NCI-H1092 treated with DMSO at 0.1 percent for 48 hours (cell line): ENCODE results near the gene STH.

ENCODE experiments used
- DNase-seq: peaks from one replicate; lab custom pipeline; 2025; lab: John Stamatoyannopoulos, UW

Gene STH

DNA sequence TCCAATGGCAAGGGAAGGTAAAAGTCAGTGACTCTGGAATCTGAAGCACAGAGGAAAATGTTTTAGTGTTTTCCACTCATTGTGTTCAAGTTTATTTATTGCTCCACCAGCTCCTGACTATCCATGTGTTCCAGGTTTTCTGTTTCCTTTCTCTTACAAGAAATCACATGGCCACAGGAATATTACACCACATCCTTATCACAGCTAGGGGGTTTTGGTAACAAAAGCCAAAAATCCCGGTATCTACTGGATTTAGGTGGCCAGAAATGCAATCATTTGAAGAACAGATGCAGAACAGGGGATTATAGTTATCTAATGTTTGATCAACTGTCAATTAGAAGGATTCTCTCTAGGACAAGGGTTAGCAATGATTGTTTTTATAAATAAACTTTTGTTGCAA, 47.9 kb downstream of the STH start:
- DNase-seq, result no peak

DNA sequence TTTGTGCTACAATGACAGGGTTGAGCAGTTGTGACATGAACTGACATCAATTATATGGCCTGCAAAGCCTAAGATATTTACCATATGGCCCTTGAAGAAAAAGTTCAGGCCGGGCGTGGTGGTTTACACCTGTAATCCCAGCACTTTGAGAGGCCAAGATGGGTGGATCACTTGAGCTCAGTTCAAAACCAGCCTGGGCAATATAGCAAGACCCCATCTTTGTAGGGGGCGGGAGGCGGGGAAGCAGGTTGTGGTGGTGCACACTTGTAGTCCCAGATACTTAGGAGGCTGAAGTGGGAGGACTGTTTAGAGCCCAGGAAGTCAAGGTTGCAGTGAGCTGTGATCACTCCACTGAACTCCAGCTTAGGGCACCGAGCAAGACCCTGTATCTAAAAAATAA, 48.3 kb downstream of the STH start:
- DNase-seq, result no peak

DNA sequence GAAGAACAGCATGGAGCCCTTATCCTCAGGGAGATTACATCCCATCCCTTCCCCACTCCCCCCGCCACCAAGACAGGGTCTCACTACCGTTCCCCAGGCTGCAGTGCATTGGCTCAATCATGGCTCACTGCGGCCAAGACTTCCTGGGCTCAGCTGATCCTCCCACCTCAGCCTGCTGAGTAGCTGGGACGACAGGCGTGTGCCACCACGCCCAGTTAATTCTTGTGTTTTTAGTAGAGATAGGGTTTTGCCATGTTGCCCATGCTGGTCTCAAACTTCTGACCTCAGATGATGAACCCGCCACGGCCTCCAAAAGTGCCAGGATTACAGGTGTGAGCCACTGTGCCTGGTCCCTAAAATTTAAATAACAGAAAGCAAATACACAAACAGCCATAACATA, 48.8 kb downstream of the STH start:
- no peak for DNase-seq
